Osteoblast (primary cell): ENCODE data around the gene SORBS2. TPM values are rescaled to one million over a fixed set of nuclear protein-coding genes. Genes with fewer than 3 reads are reported as not detected.

Experiments used
- DNase-seq: peaks from one replicate; pipeline ENCODE4 v3.0.0; 2011; ENCODE audit warnings: low spot score, mixed read lengths; ENCODE audit not compliant: insufficient read length; ENCODE audit errors: missing footprints
- H2AFZ ChIP-seq: 2 replicates; pipeline ENCODE4 v1.6.0; 2011; ENCODE audit warnings: mild to moderate bottlenecking, low read length
- H3K27ac ChIP-seq: 2 replicates; pipeline ENCODE4 v1.5.1; 2011; ENCODE audit warnings: mild to moderate bottlenecking, low read depth, low read length, moderate library complexity
- H3K27me3 ChIP-seq: 2 replicates; pipeline ENCODE4 v1.6.0; 2012; ENCODE audit warnings: mild to moderate bottlenecking, control low read depth, inconsistent platforms, low read length, moderate library complexity; ENCODE audit not compliant: insufficient read depth
- H3K36me3 ChIP-seq: 2 replicates; pipeline ENCODE4 v1.5.1; 2011; ENCODE audit warnings: mild to moderate bottlenecking, low read length, control low read depth, moderate library complexity; ENCODE audit not compliant: insufficient read depth
- H3K4me1 ChIP-seq: 2 replicates; pipeline ENCODE4 v1.5.1; 2011; ENCODE audit warnings: mild to moderate bottlenecking, low read length, control low read depth, moderate library complexity; ENCODE audit not compliant: insufficient read depth
- H3K4me2 ChIP-seq: 2 replicates; pipeline ENCODE4 v1.6.0; 2011; ENCODE audit warnings: mild to moderate bottlenecking, low read length; ENCODE audit not compliant: insufficient read depth
- H3K4me3 ChIP-seq: fragments of 200-600 bp; sonication (generic); 3 replicates; pipeline ENCODE4 v1.5.1; 2012; ENCODE audit warnings: mild to moderate bottlenecking, low read length, inconsistent platforms; ENCODE audit not compliant: insufficient read depth
- H3K79me2 ChIP-seq: 2 replicates; pipeline ENCODE4 v1.6.0; 2012; ENCODE audit warnings: mild to moderate bottlenecking, low read length, control low read depth, inconsistent platforms; ENCODE audit not compliant: insufficient read depth
- H3K9me3 ChIP-seq: 2 replicates; pipeline ENCODE4 v1.5.1; 2011; ENCODE audit warnings: low read depth, low read length, control low read depth
- H4K20me1 ChIP-seq: 2 replicates; pipeline ENCODE4 v1.6.0; 2012; ENCODE audit warnings: mild to moderate bottlenecking, low read length, control low read depth; ENCODE audit not compliant: insufficient read depth
- CTCF ChIP-seq: IDR thresholded peaks from 2 replicates; pipeline ENCODE4 v1.5.1; 2011; ENCODE audit warnings: mild to moderate bottlenecking, low read depth, low read length, moderate library complexity; ENCODE audit errors: extremely low read depth
- total RNA-seq: library from RNA; depleted of rRNA; stranded (reverse); fragments of >200 nt; gene quantifications from 2 replicates; pipeline ENCODE4 v1.2.3, GENCODE V29; 2012

SORBS2 gene
- total RNA-seq, 1 donor = 85.0 TPM

- no peak overlapping the region for H3K4me2 ChIP-seq
- no peaks in the 10 kb centered on the region for H3K36me3 ChIP-seq
- peaks cover 9% of the 10 kb centered on the region for H3K4me1 ChIP-seq
- H4K20me1 ChIP-seq = peaks cover 14% of the 10 kb centered on the region
- H3K9me3 ChIP-seq = no peaks in the 10 kb centered on the region
- no peak overlapping the region for H3K4me3 ChIP-seq
- H3K79me2 ChIP-seq = peaks cover 25% of the 10 kb centered on the region
- DNase-seq = no peak
- no peak overlapping the region for H3K27ac ChIP-seq
- H3K27me3 ChIP-seq = no peaks in the 10 kb centered on the region
- no peak overlapping the region for H2AFZ ChIP-seq
- TF ChIP-seq CTCF = no peak
These were observed 53.2 kb downstream of the SORBS2 start for GRCh38 chr4:185758807-185759206.

- no peak overlapping the region for H3K4me3 ChIP-seq
- H3K4me1 ChIP-seq = peaks cover 4% of the 10 kb centered on the region
- no peaks in the 10 kb centered on the region for H3K36me3 ChIP-seq
- H3K9me3 ChIP-seq = no peaks in the 10 kb centered on the region
- no peak overlapping the region for H3K4me2 ChIP-seq
- H3K27me3 ChIP-seq = no peaks in the 10 kb centered on the region
- peaks cover 16% of the 10 kb centered on the region for H4K20me1 ChIP-seq
- DNase-seq = no peak
- H2AFZ ChIP-seq = no peak overlapping the region
- TF ChIP-seq CTCF = no peak
- no peak overlapping the region for H3K27ac ChIP-seq
- H3K79me2 ChIP-seq = peaks cover 27% of the 10 kb centered on the region
These were observed 56.5 kb downstream of the SORBS2 start for GRCh38 chr4:185755451-185755850.

- H3K79me2 ChIP-seq = peaks cover 29% of the 10 kb centered on the region
- no peaks in the 10 kb centered on the region for H3K27me3 ChIP-seq
- no peak overlapping the region for H2AFZ ChIP-seq
- H3K36me3 ChIP-seq = no peaks in the 10 kb centered on the region
- no peak overlapping the region for H3K4me2 ChIP-seq
- no peak overlapping the region for H3K27ac ChIP-seq
- H3K4me3 ChIP-seq = no peak overlapping the region
- no peaks in the 10 kb centered on the region for H3K9me3 ChIP-seq
- no peak for TF ChIP-seq CTCF
- H3K4me1 ChIP-seq = peaks cover 4% of the 10 kb centered on the region
- DNase-seq = no peak
- peaks cover 20% of the 10 kb centered on the region for H4K20me1 ChIP-seq
These were observed 57.0 kb downstream of the SORBS2 start for GRCh38 chr4:185754961-185755360.

GRCh38 chr4:185752872-185753271 lies 59.1 kb downstream of the SORBS2 start:
- H3K4me1 ChIP-seq = peaks cover 4% of the 10 kb centered on the region
- H3K27me3 ChIP-seq = no peaks in the 10 kb centered on the region
- H4K20me1 ChIP-seq = peaks cover 16% of the 10 kb centered on the region
- no peak overlapping the region for H3K27ac ChIP-seq
- DNase-seq = no peak
- H3K36me3 ChIP-seq = no peaks in the 10 kb centered on the region
- H2AFZ ChIP-seq = no peak overlapping the region
- no peaks in the 10 kb centered on the region for H3K9me3 ChIP-seq
- TF ChIP-seq CTCF = no peak
- H3K4me2 ChIP-seq = no peak overlapping the region
- peaks cover 22% of the 10 kb centered on the region for H3K79me2 ChIP-seq
- no peak overlapping the region for H3K4me3 ChIP-seq
